CD4-positive, alpha-beta T cell (primary cell): Measurements from ENCODE around the gene OSBPL5. TPM values are rescaled to one million over a fixed set of nuclear protein-coding genes. Genes with fewer than 3 reads are reported as not detected.

Source experiments
- ATAC-seq: fragments of 200-7000 bp; cut with Tn5 transposase; one replicate; pipeline ENCODE4 v1.10.0; 2022; ENCODE audit warnings: mild to moderate bottlenecking; ENCODE audit not compliant: poor library complexity
- CTCF ChIA-PET: fragments of 350-600 bp; sonication (Branson Sonifier 250); formaldehyde crosslinking; loops from one replicate; lab custom pipeline; 2021; ENCODE audit warnings: antibody characterized with exemption, inconsistent platforms; lab: Charles Lee
- POLR2A ChIA-PET: fragments of 350-600 bp; sonication (Branson Sonifier 250); formaldehyde crosslinking; loops from one replicate; lab custom pipeline; 2021; ENCODE audit warnings: antibody characterized with exemption, inconsistent platforms; lab: Charles Lee
- DNase-seq, 14 experiments: peaks; one replicate each; pipeline ENCODE4 v3.0.0-alpha.2; 2013 to 2020; ENCODE audit warnings: mixed read lengths in 2 of 14
- H3K27ac ChIP-seq, 2 donors: one replicate each; pipeline versions ENCODE4 v1.5.1 to v1.7.0; 2013; ENCODE audit warnings: low read length in 2 of 2, low read depth in 1 of 2, mild to moderate bottlenecking in 1 of 2
- H3K27me3 ChIP-seq, 2 experiments: 1 replicate in 1 of 2; 2 replicates in 1 of 2; pipeline versions ENCODE4 v1.6.1 to v1.7.0; 2013; ENCODE audit warnings: low read length in 2 of 2, control low read depth in 1 of 2, mild to moderate bottlenecking in 1 of 2, moderate library complexity in 1 of 2; ENCODE audit not compliant: insufficient read depth in 2 of 2, control insufficient read depth in 1 of 2
- H3K36me3 ChIP-seq: one replicate; pipeline ENCODE4 v1.6.1; 2013; ENCODE audit warnings: low read length, control low read depth; ENCODE audit not compliant: insufficient read depth
- H3K4me1 ChIP-seq: one replicate; pipeline ENCODE4 v1.6.1; 2013; ENCODE audit warnings: low read length, control low read depth; ENCODE audit not compliant: insufficient read depth
- H3K4me3 ChIP-seq: one replicate; pipeline ENCODE4 v1.5.1; 2013; ENCODE audit warnings: mild to moderate bottlenecking, low read length, moderate library complexity
- H3K9me3 ChIP-seq, 2 experiments: 1 replicate in 1 of 2; 2 replicates in 1 of 2; pipeline versions ENCODE4 v1.6.1 to v1.7.0; 2013; ENCODE audit warnings: low read length in 2 of 2, mild to moderate bottlenecking in 2 of 2, control low read depth in 1 of 2, moderate library complexity in 1 of 2; ENCODE audit not compliant: control insufficient read depth in 1 of 2, insufficient read depth in 1 of 2
- H3K27ac Mint-ChIP-seq: one replicate; pipeline ENCODE4 v1.8.0; 2020; ENCODE audit warnings: mixed read lengths
- H3K27me3 Mint-ChIP-seq: one replicate; pipeline ENCODE4 v1.8.0; 2021; ENCODE audit warnings: mixed read lengths
- H3K36me3 Mint-ChIP-seq: one replicate; pipeline ENCODE4 v1.8.0; 2021; ENCODE audit warnings: low read depth, mixed read lengths
- H3K4me1 Mint-ChIP-seq: one replicate; pipeline ENCODE4 v1.8.0; 2021; ENCODE audit warnings: low read depth, mixed read lengths
- H3K4me3 Mint-ChIP-seq: one replicate; pipeline ENCODE4 v1.8.0; 2020; ENCODE audit warnings: mild to moderate bottlenecking, mixed read lengths
- H3K9me3 Mint-ChIP-seq: one replicate; pipeline ENCODE4 v1.8.0; 2020; ENCODE audit warnings: mixed read lengths
- CTCF ChIP-seq: fragments of 200-600 bp; IDR thresholded peaks from one replicate; pipeline ENCODE4 v1.8.0; 2022; ENCODE audit warnings: antibody characterized with exemption, mild to moderate bottlenecking
- intact Hi-C, 2 experiments: fragments of 100-400 bp; cut with DNase I in 1 of 2; cut with micrococcal nuclease in 1 of 2; formaldehyde crosslinking; loops; one replicate each; pipeline versions ENCODE4 v1.15.1 to v1.9.0; 2023 to 2025; cut with DNase I, micrococcal nuclease
- total RNA-seq, 174 experiments: library from RNA in 2 of 174; stranded (reverse) in 2 of 174; gene quantifications; one replicate each; pipeline ENCODE4 v1.2.3 and lab custom pipeline; 2021 to 2026

OSBPL5 gene
- total RNA-seq, 2 experiments from 2014 or later = 6.7 to 9.1 TPM

- no peak overlapping the region for H3K4me3 Mint-ChIP-seq
- H3K4me1 ChIP-seq = no peaks in the 10 kb centered on the region
- peaks cover 4% of the 10 kb centered on the region for H3K27me3 Mint-ChIP-seq
- H3K4me1 Mint-ChIP-seq = no peaks in the 10 kb centered on the region
- intact Hi-C loops = no loop called here
- no peak overlapping the region for H3K4me3 ChIP-seq
- no peaks in the 10 kb centered on the region for H3K36me3 ChIP-seq
- H3K27ac ChIP-seq = no peak overlapping the region
- no peak overlapping the region for H3K27ac Mint-ChIP-seq
- no peaks in the 10 kb centered on the region for H3K27me3 ChIP-seq
- H3K9me3 ChIP-seq = peaks cover 0 to 3% of the 10 kb centered on the region in 2 experiments
- DNase-seq = peak in 1 of 14 experiments; percentile 25
- ATAC-seq = no peak
- H3K36me3 Mint-ChIP-seq = no peaks in the 10 kb centered on the region
- no peak for TF ChIP-seq CTCF
- ChIA-PET POLR2A (no interaction called here), CTCF (no interaction called here)
- H3K9me3 Mint-ChIP-seq = no peaks in the 10 kb centered on the region
Measured at GRCh38 chr11:3189196-3189843, 24.2 kb upstream of the OSBPL5 start.

- Histone ChIP-seq H3K4me3 (no peak overlapping the region), H3K4me1 (no peaks in the 10 kb centered on the region), H3K27me3 (no peaks in the 10 kb centered on the region), H3K27ac (no peak overlapping the region), H3K36me3 (no peaks in the 10 kb centered on the region), H3K9me3 (peaks cover 0 to 3% of the 10 kb centered on the region in 2 experiments)
- ATAC-seq = no peak
- intact Hi-C loops = no loop called here
- no peak for TF ChIP-seq CTCF
- H3K27ac Mint-ChIP-seq = no peak overlapping the region
- POLR2A ChIA-PET = no interaction called here
- peaks cover 4% of the 10 kb centered on the region for H3K27me3 Mint-ChIP-seq
- H3K36me3 Mint-ChIP-seq = no peaks in the 10 kb centered on the region
- CTCF ChIA-PET = no interaction called here
- H3K4me3 Mint-ChIP-seq = no peak overlapping the region
- no peaks in the 10 kb centered on the region for H3K9me3 Mint-ChIP-seq
- no peaks in the 10 kb centered on the region for H3K4me1 Mint-ChIP-seq
- DNase-seq = peak in 1 of 14 experiments; percentile 14
Measured at GRCh38 chr11:3188496-3189195, 23.5 kb upstream of the OSBPL5 start.

GRCh38 chr11:3186166-3186953 lies 21.2 kb upstream of the OSBPL5 start:
- ChIA-PET CTCF (no interaction called here), POLR2A (no interaction called here)
- ATAC-seq (no peak), DNase-seq (no peak)
- peaks cover 4% of the 10 kb centered on the region for H3K27me3 Mint-ChIP-seq
- H3K36me3 Mint-ChIP-seq = no peaks in the 10 kb centered on the region
- H3K27ac Mint-ChIP-seq = no peak overlapping the region
- H3K9me3 Mint-ChIP-seq = no peaks in the 10 kb centered on the region
- no peaks in the 10 kb centered on the region for H3K36me3 ChIP-seq
- H3K27me3 ChIP-seq = no peaks in the 10 kb centered on the region
- H3K27ac ChIP-seq = no peak overlapping the region
- no peaks in the 10 kb centered on the region for H3K4me1 ChIP-seq
- no peaks in the 10 kb centered on the region for H3K4me1 Mint-ChIP-seq
- H3K4me3 Mint-ChIP-seq = no peak overlapping the region
- peaks cover 0 to 7% of the 10 kb centered on the region in 2 experiments for H3K9me3 ChIP-seq
- no peak overlapping the region for H3K4me3 ChIP-seq
- no peak for TF ChIP-seq CTCF
- intact Hi-C loops = no loop called here
